ENCODE measurements around the gene DOCK3. TPM values are rescaled to one million over a fixed set of nuclear protein-coding genes. Genes with fewer than 3 reads are reported as not detected.

The DOCK3 gene
- total and polyA plus RNA-seq, 2 of the 4 experiments (the other 2 are of a cell fraction), result under 0.01 to 0.12 TPM

DNA sequence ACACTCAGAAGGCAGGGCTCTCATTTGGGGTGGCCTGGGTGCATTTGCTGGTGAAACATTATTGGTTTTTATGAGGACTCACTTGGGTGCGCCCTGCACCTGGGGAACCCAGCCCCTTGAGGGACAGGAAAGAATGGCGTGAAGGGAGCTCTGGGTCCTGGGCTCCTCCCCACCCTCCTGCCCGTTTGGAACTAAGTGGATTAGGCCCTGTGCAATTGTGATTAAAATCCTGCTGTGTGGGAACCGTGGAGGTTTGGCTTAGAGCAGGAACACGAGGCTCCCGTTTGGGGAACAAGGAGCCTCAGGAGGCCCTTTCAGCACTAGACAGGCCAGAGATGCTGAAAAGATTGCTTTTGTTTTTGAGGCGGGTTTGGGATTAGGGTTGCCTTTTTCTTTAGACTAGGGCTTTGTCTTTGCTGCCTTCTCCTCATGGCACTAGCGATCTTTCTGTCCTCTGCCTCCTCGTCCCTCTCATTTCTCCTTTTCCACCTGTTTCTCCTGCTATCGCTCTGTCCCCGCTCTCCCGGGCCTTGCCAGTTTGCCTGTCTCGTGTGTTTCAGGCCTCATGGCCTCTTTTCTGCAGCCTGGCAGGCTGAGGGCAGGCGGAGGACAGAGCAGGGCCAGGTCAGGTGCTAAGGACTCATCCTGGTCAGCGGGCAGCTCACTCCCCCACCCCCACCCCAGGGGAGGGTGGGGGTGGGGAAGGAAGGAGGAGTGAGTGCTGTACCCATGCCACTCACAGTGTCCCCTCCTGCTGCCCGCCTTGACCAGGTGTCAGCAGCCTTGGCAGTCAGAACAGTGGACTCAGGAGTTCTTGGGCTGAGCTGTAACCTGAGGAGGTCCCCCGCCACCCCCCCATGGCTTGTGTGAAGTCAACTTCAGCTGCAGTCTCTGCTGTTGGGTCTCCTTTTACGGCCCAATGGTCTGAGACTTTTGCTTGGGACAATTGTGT, 49.2 kb upstream of the DOCK3 start:
- H3K14ac ChIP-seq (replicated peaks; ENCODE audit: low read depth, low read length), result no peak overlapping the region
- no peak overlapping the region for H2BK5ac ChIP-seq (ENCODE audit: low read depth, low read length, poor library complexity, severe bottlenecking)
- H2AK5ac ChIP-seq (ENCODE audit: low read depth, low read length), result no peak overlapping the region
- intact Hi-C loops (cut with micrococcal nuclease) (no loop called here), in situ Hi-C loops (cut with MboI; ENCODE audit: low sequenced_read_pairs) (no loop called here), dilution Hi-C loops (cut with HindIII; ENCODE audit: low sequenced_read_pairs, unreplicated experiment) (no loop called here)
- no peak overlapping the region for H3K27ac ChIP-seq (ENCODE audit: insufficient read depth, low read length)
- H3K18ac ChIP-seq (ENCODE audit: low read depth, low read length), result no peak overlapping the region
- no peak overlapping the region for H2AK9ac ChIP-seq (replicated peaks; ENCODE audit: low read depth, low read length, poor library complexity)
- no peak overlapping the region for H3K23ac ChIP-seq (ENCODE audit: low read depth, low read length)
- DNase-seq (no peak), ATAC-seq (ENCODE audit: low read depth) (no peak)
- no peak overlapping the region for H2BK120ac ChIP-seq (ENCODE audit: low read depth, low read length)
- H3K27me3 ChIP-seq (ENCODE audit: control insufficient read depth, insufficient read depth, low read length), result no peaks in the 10 kb centered on the region
- no TSS peak for BruUV-seq (replicated peaks)
- whole genome bisulfite sequencing, 2 experiments (ENCODE audit: extremely low coverage in 2 of 2, insufficient read length in 1 of 2), result 81% methylated on average over 5 of the region's 18 CpGs; no CpG with 5 or more reads in 1 of the 2 experiments
- no peaks in the 10 kb centered on the region for H3K9me3 ChIP-seq (ENCODE audit: control insufficient read depth, insufficient read depth, low read length)
- no peaks in the 10 kb centered on the region for H3K36me3 ChIP-seq (ENCODE audit: control insufficient read depth, insufficient read depth, low read length)
- H3K79me1 ChIP-seq (ENCODE audit: low read depth in 1 of 2, low read length in 2 of 2), result peaks cover 0 to 14% of the 10 kb centered on the region in 2 experiments; a peak in 2 of 4 replicates
- TF ChIP-seq, protein P1, sequence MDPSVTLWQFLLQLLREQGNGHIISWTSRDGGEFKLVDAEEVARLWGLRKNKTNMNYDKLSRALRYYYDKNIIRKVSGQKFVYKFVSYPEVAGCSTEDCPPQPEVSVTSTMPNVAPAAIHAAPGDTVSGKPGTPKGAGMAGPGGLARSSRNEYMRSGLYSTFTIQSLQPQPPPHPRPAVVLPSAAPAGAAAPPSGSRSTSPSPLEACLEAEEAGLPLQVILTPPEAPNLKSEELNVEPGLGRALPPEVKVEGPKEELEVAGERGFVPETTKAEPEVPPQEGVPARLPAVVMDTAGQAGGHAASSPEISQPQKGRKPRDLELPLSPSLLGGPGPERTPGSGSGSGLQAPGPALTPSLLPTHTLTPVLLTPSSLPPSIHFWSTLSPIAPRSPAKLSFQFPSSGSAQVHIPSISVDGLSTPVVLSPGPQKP (IDR thresholded peaks at IDR 0.05; ENCODE audit: borderline replicate concordance, low read depth, low read length), result no peak
- TF ChIP-seq MAFK (IDR thresholded peaks at IDR 0.05; ENCODE audit: low read depth, low read length) (no peak), MXI1 (IDR thresholded peaks at IDR 0.05; ENCODE audit: borderline replicate concordance, low read depth, low read length) (no peak)
- TF ChIP-seq, protein P2, sequence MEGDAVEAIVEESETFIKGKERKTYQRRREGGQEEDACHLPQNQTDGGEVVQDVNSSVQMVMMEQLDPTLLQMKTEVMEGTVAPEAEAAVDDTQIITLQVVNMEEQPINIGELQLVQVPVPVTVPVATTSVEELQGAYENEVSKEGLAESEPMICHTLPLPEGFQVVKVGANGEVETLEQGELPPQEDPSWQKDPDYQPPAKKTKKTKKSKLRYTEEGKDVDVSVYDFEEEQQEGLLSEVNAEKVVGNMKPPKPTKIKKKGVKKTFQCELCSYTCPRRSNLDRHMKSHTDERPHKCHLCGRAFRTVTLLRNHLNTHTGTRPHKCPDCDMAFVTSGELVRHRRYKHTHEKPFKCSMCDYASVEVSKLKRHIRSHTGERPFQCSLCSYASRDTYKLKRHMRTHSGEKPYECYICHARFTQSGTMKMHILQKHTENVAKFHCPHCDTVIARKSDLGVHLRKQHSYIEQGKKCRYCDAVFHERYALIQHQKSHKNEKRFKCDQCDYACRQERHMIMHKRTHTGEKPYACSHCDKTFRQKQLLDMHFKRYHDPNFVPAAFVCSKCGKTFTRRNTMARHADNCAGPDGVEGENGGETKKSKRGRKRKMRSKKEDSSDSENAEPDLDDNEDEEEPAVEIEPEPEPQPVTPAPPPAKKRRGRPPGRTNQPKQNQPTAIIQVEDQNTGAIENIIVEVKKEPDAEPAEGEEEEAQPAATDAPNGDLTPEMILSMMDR (conservative IDR thresholded peaks at IDR 0.05; ENCODE audit: low read depth, low read length), result no peak
- peaks cover 7% of the 10 kb centered on the region for H4K20me1 ChIP-seq (ENCODE audit: insufficient read depth, low read length)
- no peak overlapping the region for H2BK15ac ChIP-seq (ENCODE audit: low read depth, low read length)
- peaks cover 25% of the 10 kb centered on the region for H3K9me1 ChIP-seq (ENCODE audit: insufficient read depth, low read length)
- no peak overlapping the region for H4K91ac ChIP-seq (ENCODE audit: insufficient read depth, low read depth, low read length)
- H4K8ac ChIP-seq (ENCODE audit: low read depth in 2 of 2, low read length in 2 of 2), result no peak overlapping the region
- H3K4me2 ChIP-seq (ENCODE audit: low read depth, low read length), result no peak overlapping the region
- no peak overlapping the region for H2AFZ ChIP-seq (replicated peaks; ENCODE audit: low read length, poor library complexity)
- H2BK20ac ChIP-seq (ENCODE audit: low read depth, low read length), result no peak overlapping the region
- H4K5ac ChIP-seq (ENCODE audit: low read depth, low read length), result no peak overlapping the region
- no peak overlapping the region for H3K4ac ChIP-seq (ENCODE audit: low read depth, low read length)
- H3K56ac ChIP-seq (ENCODE audit: extremely low read depth, insufficient read depth, low read length), result no peak overlapping the region
- ChIA-PET CTCF (interaction anchor here (0.9 kb wide), 1 partner anchor 10 kb away, joined by 5 read pairs; no protein-coding TSS in a partner anchor), POLR2A (ENCODE audit: unreplicated experiment) (no interaction called here)
- H3K9ac ChIP-seq (ENCODE audit: low read depth, low read length), result no peak overlapping the region
- peaks cover 6% of the 10 kb centered on the region for H3K4me1 ChIP-seq (ENCODE audit: control insufficient read depth, insufficient read depth, low read length)
- no peak overlapping the region for H3K4me3 ChIP-seq (ENCODE audit: insufficient read depth, low read depth, low read length)

All from IMR-90 (cell line).